Measurements from ENCODE around the gene APOBR. TPM values are rescaled to one million over a fixed set of nuclear protein-coding genes. Genes with fewer than 3 reads are reported as not detected.

The APOBR gene
- total RNA-seq, 2 experiments from 2014 or later: 0.47 to 3.4 TPM

GRCh38 chr16:28531777-28532744 lies 37.6 kb downstream of the APOBR start:
- intact Hi-C loops (cut with micrococcal nuclease; ENCODE audit: unreplicated experiment): no loop called here
- Histone ChIP-seq H4K20me1 (ENCODE audit: insufficient read depth, low read length) (no peaks in the 10 kb centered on the region), H3K36me3 (ENCODE audit: insufficient read depth, low read length) (no peaks in the 10 kb centered on the region), H3K4me3 (ENCODE audit: low read depth, low read length, poor library complexity, severe bottlenecking) (no peak overlapping the region), H3K9me2 (ENCODE audit: insufficient read depth, low read length) (no peaks in the 10 kb centered on the region), H3K9me3 (ENCODE audit: low read length) (no peaks in the 10 kb centered on the region), H3K4me1 (ENCODE audit: insufficient read depth, low read length, poor library complexity, severe bottlenecking) (no peaks in the 10 kb centered on the region), H2AFZ (ENCODE audit: low read length) (no peak overlapping the region), H3K79me2 (ENCODE audit: insufficient read depth, low read depth, low read length) (no peaks in the 10 kb centered on the region), H3K4me2 (ENCODE audit: low read length) (no peak overlapping the region), H3K27ac (ENCODE audit: low read depth, low read length, poor library complexity, severe bottlenecking) (no peak overlapping the region)
- no peak for DNase-seq (ENCODE audit: low spot score)
- CTCF ChIA-PET (ENCODE audit: unreplicated experiment): no interaction called here
- POLR2A ChIA-PET: no interaction called here
- no TSS peak for BruUV-seq (replicated peaks)
- TF ChIP-seq CTCF (conservative IDR thresholded peaks at IDR 0.05; ENCODE audit: low read length): no peak
- TF ChIP-seq EZH2phosphoT487 (IDR thresholded peaks at IDR 0.05; ENCODE audit: borderline replicate concordance, low read depth, low read length): no peak

- CTCF ChIA-PET (ENCODE audit: unreplicated experiment): no interaction called here
- POLR2A ChIA-PET: no interaction called here
- no peak overlapping the region for H3K27ac ChIP-seq (ENCODE audit: low read depth, low read length, poor library complexity, severe bottlenecking)
- no peak overlapping the region for H2AFZ ChIP-seq (ENCODE audit: low read length)
- no peaks in the 10 kb centered on the region for H3K79me2 ChIP-seq (ENCODE audit: insufficient read depth, low read depth, low read length)
- no peaks in the 10 kb centered on the region for H3K36me3 ChIP-seq (ENCODE audit: insufficient read depth, low read length)
- intact Hi-C loops (cut with micrococcal nuclease; ENCODE audit: unreplicated experiment): no loop called here
- no peaks in the 10 kb centered on the region for H3K4me1 ChIP-seq (ENCODE audit: insufficient read depth, low read length, poor library complexity, severe bottlenecking)
- no TSS peak for BruUV-seq (replicated peaks)
- H3K4me3 ChIP-seq (ENCODE audit: low read depth, low read length, poor library complexity, severe bottlenecking): no peak overlapping the region
- no peak for TF ChIP-seq EZH2phosphoT487 (IDR thresholded peaks at IDR 0.05; ENCODE audit: borderline replicate concordance, low read depth, low read length)
- TF ChIP-seq CTCF (conservative IDR thresholded peaks at IDR 0.05; ENCODE audit: low read length): no peak
- H3K9me2 ChIP-seq (ENCODE audit: insufficient read depth, low read length): no peaks in the 10 kb centered on the region
- H3K4me2 ChIP-seq (ENCODE audit: low read length): no peak overlapping the region
- H4K20me1 ChIP-seq (ENCODE audit: insufficient read depth, low read length): no peaks in the 10 kb centered on the region
- no peak for DNase-seq (ENCODE audit: low spot score)
- no peaks in the 10 kb centered on the region for H3K9me3 ChIP-seq (ENCODE audit: low read length)
These were observed 38.7 kb downstream of the APOBR start for GRCh38 chr16:28532940-28533647.

Measured in OCI-LY7 (cell line).